ENCODE data around the gene SLC22A2.
A peak's percentile ranks its signal among the peaks of the same experiment; 100 is the strongest.

SLC22A2 gene

GRCh38 chr6:160259598-160259997 is 977 bp upstream of the SLC22A2 start:
- DNase-seq (ENCODE audit: low read depth), result peak; percentile 51

DNA sequence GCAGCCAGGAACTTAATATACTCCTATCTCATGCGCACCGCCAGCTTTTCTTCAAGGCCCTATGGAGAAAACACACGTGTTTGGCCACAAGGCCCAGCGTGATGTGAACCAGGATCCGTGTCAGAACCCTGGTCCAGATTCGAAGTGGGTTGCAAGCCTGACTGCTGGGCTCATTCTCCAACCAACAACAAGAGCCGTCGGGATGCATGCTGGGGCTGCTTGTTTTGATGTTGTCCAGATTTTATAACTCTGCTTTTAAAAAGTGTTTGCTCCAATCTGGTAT is 463 bp upstream of the SLC22A2 start:
- no peaks in the 10 kb centered on the region for H3K36me3 ChIP-seq (ENCODE audit: control insufficient read depth, insufficient read depth, low read length, severe bottlenecking)
- no peaks in the 10 kb centered on the region for H3K27me3 ChIP-seq (replicated peaks; ENCODE audit: control insufficient read depth, insufficient read depth, low read length)
- no peak overlapping the region for H3K4me3 ChIP-seq (ENCODE audit: low read length)
- no peaks in the 10 kb centered on the region for H3K9me3 ChIP-seq (ENCODE audit: control insufficient read depth, low read length)
- H3K4me1 ChIP-seq (ENCODE audit: control insufficient read depth, insufficient read depth, low read length), result no peaks in the 10 kb centered on the region
- no peak overlapping the region for H3K9ac ChIP-seq (ENCODE audit: low read length)
- no peak for DNase-seq (ENCODE audit: low read depth)

More at GRCh38 chr6:160259598-160259997, 977 bp upstream of the SLC22A2 start:
- Histone ChIP-seq H3K4me3 (ENCODE audit: low read length) (no peak overlapping the region), H3K36me3 (ENCODE audit: control insufficient read depth, insufficient read depth, low read length, severe bottlenecking) (no peaks in the 10 kb centered on the region), H3K4me1 (ENCODE audit: control insufficient read depth, insufficient read depth, low read length) (no peaks in the 10 kb centered on the region), H3K27me3 (replicated peaks; ENCODE audit: control insufficient read depth, insufficient read depth, low read length) (no peaks in the 10 kb centered on the region), H3K9me3 (ENCODE audit: control insufficient read depth, low read length) (no peaks in the 10 kb centered on the region), H3K9ac (ENCODE audit: low read length) (no peak overlapping the region)

DNA sequence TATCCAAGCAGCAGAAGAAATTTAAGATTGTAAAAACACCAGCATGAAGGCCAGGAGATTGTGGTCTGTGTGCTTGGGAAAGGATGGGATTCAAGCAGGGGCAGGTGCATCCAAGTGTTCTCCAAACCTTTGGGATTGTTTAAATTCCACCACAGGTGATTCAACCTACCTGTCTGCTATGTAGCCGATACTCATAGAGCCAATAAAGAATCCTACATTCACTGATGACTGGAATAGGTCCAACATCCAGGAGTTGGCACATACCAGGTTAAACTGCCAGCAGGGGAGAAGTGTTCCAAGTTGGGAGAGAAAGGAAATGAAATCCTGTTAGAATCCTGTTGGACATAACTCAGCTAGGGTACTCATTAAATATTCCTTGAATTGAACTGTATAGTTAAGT is 2.2 kb downstream of the SLC22A2 start:
- no peaks in the 10 kb centered on the region for H3K36me3 ChIP-seq (ENCODE audit: control insufficient read depth, insufficient read depth, low read length, severe bottlenecking)
- H3K9ac ChIP-seq (ENCODE audit: low read length), result no peak overlapping the region
- no peaks in the 10 kb centered on the region for H3K9me3 ChIP-seq (ENCODE audit: control insufficient read depth, low read length)
- no peak for DNase-seq (ENCODE audit: low read depth)
- H3K4me3 ChIP-seq (ENCODE audit: low read length), result no peak overlapping the region
- H3K4me1 ChIP-seq (ENCODE audit: control insufficient read depth, insufficient read depth, low read length), result no peaks in the 10 kb centered on the region
- no peaks in the 10 kb centered on the region for H3K27me3 ChIP-seq (replicated peaks; ENCODE audit: control insufficient read depth, insufficient read depth, low read length)

DNA sequence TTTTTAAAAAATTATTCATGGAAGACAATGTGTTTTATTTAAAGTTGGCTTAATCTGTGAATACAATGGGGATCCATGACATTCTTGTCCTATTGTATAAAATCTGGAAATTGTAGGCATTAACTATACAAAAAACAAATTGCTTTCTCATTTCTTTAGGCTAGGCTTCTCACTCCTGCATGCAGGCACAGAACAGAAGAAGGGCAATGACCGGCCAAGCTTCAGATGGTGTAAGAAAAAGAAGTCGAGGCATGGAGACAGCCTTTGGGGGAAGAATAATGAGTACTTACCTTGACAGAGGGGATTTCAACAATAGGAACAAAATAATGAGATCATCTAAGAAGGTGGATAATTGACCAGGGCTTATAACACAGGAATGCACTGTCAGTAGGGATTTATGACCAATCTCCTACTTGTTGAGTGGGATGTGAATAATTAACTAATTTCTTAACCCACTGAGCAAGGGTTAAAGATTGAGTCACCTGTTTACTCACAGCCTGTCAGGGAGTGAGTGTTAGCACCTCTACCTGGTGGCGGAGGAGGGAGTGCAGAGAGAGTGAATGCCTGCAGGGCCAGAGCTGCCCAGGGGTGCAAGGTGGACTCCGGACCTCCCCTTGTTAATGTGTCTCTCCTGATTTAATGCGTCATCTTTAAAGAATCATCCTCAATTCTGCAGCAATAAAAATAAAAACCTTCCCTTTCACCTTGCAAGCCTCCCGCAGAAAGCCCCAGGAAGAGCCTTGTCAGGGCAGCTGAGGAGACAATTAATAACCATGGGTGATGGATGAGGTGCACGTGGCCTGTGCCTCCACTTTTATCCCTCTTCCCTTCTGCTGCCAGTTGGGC is 3.9 kb downstream of the SLC22A2 start:
- no peak for DNase-seq (ENCODE audit: low read depth)
- no peaks in the 10 kb centered on the region for H3K27me3 ChIP-seq (replicated peaks; ENCODE audit: control insufficient read depth, insufficient read depth, low read length)
- no peaks in the 10 kb centered on the region for H3K9me3 ChIP-seq (ENCODE audit: control insufficient read depth, low read length)
- no peak overlapping the region for H3K9ac ChIP-seq (ENCODE audit: low read length)
- no peaks in the 10 kb centered on the region for H3K4me1 ChIP-seq (ENCODE audit: control insufficient read depth, insufficient read depth, low read length)
- no peak overlapping the region for H3K4me3 ChIP-seq (ENCODE audit: low read length)
- no peaks in the 10 kb centered on the region for H3K36me3 ChIP-seq (ENCODE audit: control insufficient read depth, insufficient read depth, low read length, severe bottlenecking)

DNA sequence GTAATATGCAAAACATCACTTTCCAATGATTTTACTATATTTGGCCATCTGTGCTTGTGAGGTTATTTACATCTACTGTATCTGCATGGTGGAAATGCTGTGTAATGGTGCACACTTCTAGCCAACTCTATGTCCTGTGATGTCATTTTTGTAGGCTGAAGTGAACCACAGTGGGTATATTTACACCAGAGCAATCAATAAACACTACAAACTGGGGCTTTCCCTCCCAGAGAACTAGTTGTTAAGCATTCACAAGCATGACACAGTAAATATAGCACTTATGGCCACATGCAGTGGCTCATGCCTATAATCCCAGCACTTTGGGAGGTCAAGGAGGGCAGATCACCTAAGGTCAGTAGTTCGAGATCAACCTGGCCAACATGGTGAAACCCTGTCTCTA is 4.9 kb downstream of the SLC22A2 start:
- no peak for DNase-seq (ENCODE audit: low read depth)
- H3K9me3 ChIP-seq (ENCODE audit: control insufficient read depth, low read length), result no peaks in the 10 kb centered on the region
- H3K36me3 ChIP-seq (ENCODE audit: control insufficient read depth, insufficient read depth, low read length, severe bottlenecking), result no peaks in the 10 kb centered on the region
- H3K9ac ChIP-seq (ENCODE audit: low read length), result no peak overlapping the region
- no peaks in the 10 kb centered on the region for H3K27me3 ChIP-seq (replicated peaks; ENCODE audit: control insufficient read depth, insufficient read depth, low read length)
- no peak overlapping the region for H3K4me3 ChIP-seq (ENCODE audit: low read length)
- H3K4me1 ChIP-seq (ENCODE audit: control insufficient read depth, insufficient read depth, low read length), result peaks cover 2% of the 10 kb centered on the region

GRCh38 chr6:160253292-160253691 is 5.3 kb downstream of the SLC22A2 start:
- Histone ChIP-seq H3K36me3 (ENCODE audit: control insufficient read depth, insufficient read depth, low read length, severe bottlenecking) (no peaks in the 10 kb centered on the region), H3K9ac (ENCODE audit: low read length) (no peak overlapping the region), H3K9me3 (ENCODE audit: control insufficient read depth, low read length) (no peaks in the 10 kb centered on the region), H3K4me3 (ENCODE audit: low read length) (no peak overlapping the region), H3K27me3 (replicated peaks; ENCODE audit: control insufficient read depth, insufficient read depth, low read length) (no peaks in the 10 kb centered on the region), H3K4me1 (ENCODE audit: control insufficient read depth, insufficient read depth, low read length) (peaks cover 6% of the 10 kb centered on the region)
- no peak for DNase-seq (ENCODE audit: low read depth)

DNA sequence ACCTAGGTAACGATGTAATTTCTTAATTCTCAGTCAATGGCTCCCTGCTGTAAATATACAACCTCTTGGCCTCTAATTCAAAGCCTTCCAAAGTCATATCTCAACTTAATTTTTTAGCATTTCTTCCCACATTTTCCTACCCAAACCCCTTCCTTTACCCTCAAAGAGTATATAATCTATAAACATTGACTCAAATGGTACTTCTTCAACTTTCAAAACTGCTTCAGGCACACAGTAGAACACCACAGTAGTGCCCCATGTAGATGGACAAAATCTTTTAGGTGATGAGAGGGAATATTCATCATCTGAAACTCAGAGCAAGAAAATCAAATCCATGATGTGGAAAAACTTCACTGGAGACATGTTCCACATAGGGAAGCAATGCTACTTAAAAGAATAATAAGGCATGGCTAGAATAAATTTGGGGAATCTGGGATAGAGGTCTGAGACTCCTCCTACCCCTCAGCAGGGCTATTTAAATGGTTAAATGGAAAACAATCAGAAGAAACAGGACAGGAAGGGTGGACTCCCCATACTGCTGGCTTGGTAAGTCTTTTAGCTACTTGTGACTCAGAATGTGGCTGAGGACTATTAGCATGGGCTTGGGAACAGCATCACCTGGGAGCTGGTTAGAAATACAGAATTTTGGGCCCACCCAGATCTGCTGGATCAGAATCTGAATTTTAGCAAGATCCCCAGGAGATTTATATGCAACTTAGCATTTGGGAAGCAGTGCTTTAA is 6.4 kb downstream of the SLC22A2 start:
- Histone ChIP-seq H3K36me3 (ENCODE audit: control insufficient read depth, insufficient read depth, low read length, severe bottlenecking) (no peaks in the 10 kb centered on the region), H3K4me3 (ENCODE audit: low read length) (no peak overlapping the region), H3K9ac (ENCODE audit: low read length) (no peak overlapping the region), H3K9me3 (ENCODE audit: control insufficient read depth, low read length) (no peaks in the 10 kb centered on the region), H3K4me1 (ENCODE audit: control insufficient read depth, insufficient read depth, low read length) (peaks cover 9% of the 10 kb centered on the region), H3K27me3 (replicated peaks; ENCODE audit: control insufficient read depth, insufficient read depth, low read length) (no peaks in the 10 kb centered on the region)
- DNase-seq (ENCODE audit: low read depth), result no peak

- peaks cover 9% of the 10 kb centered on the region for H3K4me1 ChIP-seq (ENCODE audit: control insufficient read depth, insufficient read depth, low read length)
- no peak for DNase-seq (ENCODE audit: low read depth)
- H3K4me3 ChIP-seq (ENCODE audit: low read length), result no peak overlapping the region
- no peaks in the 10 kb centered on the region for H3K9me3 ChIP-seq (ENCODE audit: control insufficient read depth, low read length)
- no peak overlapping the region for H3K9ac ChIP-seq (ENCODE audit: low read length)
- no peaks in the 10 kb centered on the region for H3K27me3 ChIP-seq (replicated peaks; ENCODE audit: control insufficient read depth, insufficient read depth, low read length)
- H3K36me3 ChIP-seq (ENCODE audit: control insufficient read depth, insufficient read depth, low read length, severe bottlenecking), result no peaks in the 10 kb centered on the region
Observed at GRCh38 chr6:160249671-160250070, 8.9 kb downstream of the SLC22A2 start.

GRCh38 chr6:160248538-160248937 is 10.1 kb downstream of the SLC22A2 start:
- peaks cover 9% of the 10 kb centered on the region for H3K4me1 ChIP-seq (ENCODE audit: control insufficient read depth, insufficient read depth, low read length)
- no peaks in the 10 kb centered on the region for H3K9me3 ChIP-seq (ENCODE audit: control insufficient read depth, low read length)
- no peak overlapping the region for H3K4me3 ChIP-seq (ENCODE audit: low read length)
- no peak for DNase-seq (ENCODE audit: low read depth)
- H3K36me3 ChIP-seq (ENCODE audit: control insufficient read depth, insufficient read depth, low read length, severe bottlenecking), result no peaks in the 10 kb centered on the region
- no peaks in the 10 kb centered on the region for H3K27me3 ChIP-seq (replicated peaks; ENCODE audit: control insufficient read depth, insufficient read depth, low read length)
- H3K9ac ChIP-seq (ENCODE audit: low read length), result no peak overlapping the region

DNA sequence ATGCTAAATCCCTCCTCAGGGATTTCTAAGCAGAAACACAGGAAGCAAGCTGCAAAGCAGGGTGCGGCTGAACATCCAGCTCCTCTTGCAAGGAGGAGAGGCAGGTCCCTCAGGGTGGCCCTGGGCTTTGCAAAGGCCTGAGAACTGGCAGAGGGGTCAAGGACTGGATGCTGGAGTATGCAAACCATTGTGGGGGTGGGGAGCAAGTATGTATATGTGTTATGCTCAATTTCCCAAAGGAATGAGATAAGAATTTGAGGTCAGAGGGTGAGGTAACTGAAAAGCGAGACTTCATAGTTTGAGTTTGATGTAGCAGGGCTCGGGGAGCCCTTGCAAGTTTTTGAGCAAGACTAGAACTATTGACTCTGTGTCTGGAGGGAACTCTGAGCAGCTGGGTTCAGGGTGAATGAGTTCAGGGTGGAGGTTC is 11.2 kb downstream of the SLC22A2 start:
- H3K4me1 ChIP-seq (ENCODE audit: control insufficient read depth, insufficient read depth, low read length), result peaks cover 9% of the 10 kb centered on the region
- no peaks in the 10 kb centered on the region for H3K27me3 ChIP-seq (replicated peaks; ENCODE audit: control insufficient read depth, insufficient read depth, low read length)

GRCh38 chr6:160240691-160241084 is 17.9 kb downstream of the SLC22A2 start:
- no peaks in the 10 kb centered on the region for H3K27me3 ChIP-seq (replicated peaks; ENCODE audit: control insufficient read depth, insufficient read depth, low read length)
- H3K4me1 ChIP-seq (ENCODE audit: control insufficient read depth, insufficient read depth, low read length), result peaks cover 4% of the 10 kb centered on the region
- no peak for DNase-seq (ENCODE audit: low read depth)
- no peak overlapping the region for H3K9ac ChIP-seq (ENCODE audit: low read length)
- H3K36me3 ChIP-seq (ENCODE audit: control insufficient read depth, insufficient read depth, low read length, severe bottlenecking), result no peaks in the 10 kb centered on the region
- H3K9me3 ChIP-seq (ENCODE audit: control insufficient read depth, low read length), result peaks cover 5% of the 10 kb centered on the region
- no peak overlapping the region for H3K4me3 ChIP-seq (ENCODE audit: low read length)

More for the DNA sequence above, 11.2 kb downstream of the SLC22A2 start:
- no peak overlapping the region for H3K4me3 ChIP-seq (ENCODE audit: low read length)
- no peak overlapping the region for H3K9ac ChIP-seq (ENCODE audit: low read length)
- H3K36me3 ChIP-seq (ENCODE audit: control insufficient read depth, insufficient read depth, low read length, severe bottlenecking), result no peaks in the 10 kb centered on the region
- peak; percentile 8 for DNase-seq (ENCODE audit: low read depth)
- H3K9me3 ChIP-seq (ENCODE audit: control insufficient read depth, low read length), result no peaks in the 10 kb centered on the region

Measured in adipocyte (in vitro differentiated cells).